Measurements from ENCODE around the gene GPR17.

DNA sequence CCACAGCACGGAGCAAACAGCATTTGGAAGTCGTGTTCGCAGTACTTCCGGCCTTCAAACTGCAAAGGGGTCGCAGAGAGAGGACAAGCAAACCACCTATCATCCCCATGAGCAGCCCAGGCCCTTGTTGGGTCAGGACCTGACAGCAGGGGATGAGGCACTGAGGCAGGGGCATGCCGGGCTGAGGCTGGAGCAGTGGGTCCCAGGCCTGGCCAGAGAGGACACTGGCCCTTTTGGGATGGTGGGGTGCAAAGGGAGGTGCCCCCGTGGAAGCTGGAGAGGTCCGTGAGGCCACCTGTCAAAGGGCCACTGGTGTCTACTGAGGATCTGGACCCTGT is 8.9 kb downstream of the GPR17 start:
- TF ChIP-seq, protein P1, sequence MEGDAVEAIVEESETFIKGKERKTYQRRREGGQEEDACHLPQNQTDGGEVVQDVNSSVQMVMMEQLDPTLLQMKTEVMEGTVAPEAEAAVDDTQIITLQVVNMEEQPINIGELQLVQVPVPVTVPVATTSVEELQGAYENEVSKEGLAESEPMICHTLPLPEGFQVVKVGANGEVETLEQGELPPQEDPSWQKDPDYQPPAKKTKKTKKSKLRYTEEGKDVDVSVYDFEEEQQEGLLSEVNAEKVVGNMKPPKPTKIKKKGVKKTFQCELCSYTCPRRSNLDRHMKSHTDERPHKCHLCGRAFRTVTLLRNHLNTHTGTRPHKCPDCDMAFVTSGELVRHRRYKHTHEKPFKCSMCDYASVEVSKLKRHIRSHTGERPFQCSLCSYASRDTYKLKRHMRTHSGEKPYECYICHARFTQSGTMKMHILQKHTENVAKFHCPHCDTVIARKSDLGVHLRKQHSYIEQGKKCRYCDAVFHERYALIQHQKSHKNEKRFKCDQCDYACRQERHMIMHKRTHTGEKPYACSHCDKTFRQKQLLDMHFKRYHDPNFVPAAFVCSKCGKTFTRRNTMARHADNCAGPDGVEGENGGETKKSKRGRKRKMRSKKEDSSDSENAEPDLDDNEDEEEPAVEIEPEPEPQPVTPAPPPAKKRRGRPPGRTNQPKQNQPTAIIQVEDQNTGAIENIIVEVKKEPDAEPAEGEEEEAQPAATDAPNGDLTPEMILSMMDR (conservative IDR thresholded peaks at IDR 0.05 in 1 of 2, IDR thresholded peaks at IDR 0.05 in 1 of 2; ENCODE audit: low read depth in 1 of 2, low read length in 2 of 2), result no peak
- TF ChIP-seq EZH2 (IDR thresholded peaks at IDR 0.05; ENCODE audit: low read length, missing control alignments), result no peak
